Stimulated activated CD8-positive, alpha-beta memory T cell treated with anti-CD3 and anti-CD28 coated beads, Interleukin-4, amount 100 ng/mL, for 48 hours (primary cell): ENCODE measurements around the gene CCL4.
"Not testable (repeated sequence)": the region's sequence is repeated elsewhere in the genome, so short reads cannot be mapped to it uniquely, and the experiment has no call there.

ENCODE experiments used
- DNase-seq: peaks from one replicate; pipeline ENCODE4 v3.0.0-alpha.2; 2020

The CCL4 gene

GRCh38 chr17:36118477-36119353 lies 15.1 kb downstream of the CCL4 start:
- DNase-seq = no peak

- no peak for DNase-seq
Measured at GRCh38 chr17:36120221-36120620, 16.6 kb downstream of the CCL4 start.

GRCh38 chr17:36121099-36121498 lies 17.5 kb downstream of the CCL4 start:
- not testable (repeated sequence) for DNase-seq

GRCh38 chr17:36123431-36123830 lies 19.8 kb downstream of the CCL4 start:
- DNase-seq = no peak

GRCh38 chr17:36124879-36125824 lies 21.5 kb downstream of the CCL4 start:
- no peak for DNase-seq

- DNase-seq = no peak
Measured at GRCh38 chr17:36127199-36127893, 23.7 kb downstream of the CCL4 start.

GRCh38 chr17:36127911-36128310 lies 24.3 kb downstream of the CCL4 start:
- no peak for DNase-seq

- DNase-seq = no peak
Measured at GRCh38 chr17:36128411-36128978, 24.9 kb downstream of the CCL4 start.

GRCh38 chr17:36129616-36130015 lies 26.0 kb downstream of the CCL4 start:
- no peak for DNase-seq

- DNase-seq = no peak
Measured at GRCh38 chr17:36130346-36130745, 26.7 kb downstream of the CCL4 start.

GRCh38 chr17:36131421-36131820 lies 27.8 kb downstream of the CCL4 start:
- no peak for DNase-seq

GRCh38 chr17:36131931-36132330 lies 28.3 kb downstream of the CCL4 start:
- DNase-seq = no peak

GRCh38 chr17:36132421-36132831 lies 28.8 kb downstream of the CCL4 start:
- no peak for DNase-seq

GRCh38 chr17:36133602-36134236 lies 30.1 kb downstream of the CCL4 start:
- DNase-seq = no peak

GRCh38 chr17:36135465-36135864 lies 31.8 kb downstream of the CCL4 start:
- DNase-seq = no peak

- DNase-seq = no peak
Measured at GRCh38 chr17:36136036-36136435, 32.4 kb downstream of the CCL4 start.

GRCh38 chr17:36136439-36136838 lies 32.8 kb downstream of the CCL4 start:
- no peak for DNase-seq

- DNase-seq = no peak
Measured at GRCh38 chr17:36142235-36142634, 38.6 kb downstream of the CCL4 start.

- no peak for DNase-seq
Measured at GRCh38 chr17:36142806-36143205, 39.2 kb downstream of the CCL4 start.

GRCh38 chr17:36144014-36144413 lies 40.4 kb downstream of the CCL4 start:
- no peak for DNase-seq

- DNase-seq = no peak
Measured at GRCh38 chr17:36144981-36145729, 41.5 kb downstream of the CCL4 start.
